ENCODE data around the gene CLEC2L. TPM values are rescaled to one million over a fixed set of nuclear protein-coding genes. Genes with fewer than 3 reads are reported as not detected.

The CLEC2L gene
- total RNA-seq, 3 donors from 2014 or later (not counting 1 experiment from before 2014, with no cell fraction given): 0.71 TPM; not detected in 2

- no peak for DNase-seq
- Mint-ChIP-seq H3K27ac (no peak overlapping the region), H3K4me3 (no peak overlapping the region), H3K27me3 (ENCODE audit: low read depth in 2 of 2) (no peaks in the 10 kb centered on the region), H3K9me3 (no peaks in the 10 kb centered on the region), H3K36me3 (peaks cover 12% of the 10 kb centered on the region), H3K4me1 (peaks cover 18 to 29% of the 10 kb centered on the region in 2 donors)
- peaks cover 21% of the 10 kb centered on the region for H3K4me1 ChIP-seq (ENCODE audit: control insufficient read depth, insufficient read depth, low read length)
- no peaks in the 10 kb centered on the region for H3K9me3 ChIP-seq (ENCODE audit: control insufficient read depth, insufficient read depth, low read length)
- no peak for ATAC-seq
- no peaks in the 10 kb centered on the region for H3K27me3 ChIP-seq (ENCODE audit: control insufficient read depth, insufficient read depth, low read length)
- 100% methylated on average over 2 of the region's 3 CpGs for WGBS (ENCODE audit: insufficient coverage)
- no peak overlapping the region for H3K27ac ChIP-seq (ENCODE audit: low read length)
- intact Hi-C loops (cut with micrococcal nuclease): no loop called here
- peaks cover 50% of the 10 kb centered on the region for H3K36me3 ChIP-seq (ENCODE audit: control insufficient read depth, insufficient read depth, low read length)
- no peak overlapping the region for H3K4me3 ChIP-seq (ENCODE audit: low read length)
- TF ChIP-seq, protein P1, sequence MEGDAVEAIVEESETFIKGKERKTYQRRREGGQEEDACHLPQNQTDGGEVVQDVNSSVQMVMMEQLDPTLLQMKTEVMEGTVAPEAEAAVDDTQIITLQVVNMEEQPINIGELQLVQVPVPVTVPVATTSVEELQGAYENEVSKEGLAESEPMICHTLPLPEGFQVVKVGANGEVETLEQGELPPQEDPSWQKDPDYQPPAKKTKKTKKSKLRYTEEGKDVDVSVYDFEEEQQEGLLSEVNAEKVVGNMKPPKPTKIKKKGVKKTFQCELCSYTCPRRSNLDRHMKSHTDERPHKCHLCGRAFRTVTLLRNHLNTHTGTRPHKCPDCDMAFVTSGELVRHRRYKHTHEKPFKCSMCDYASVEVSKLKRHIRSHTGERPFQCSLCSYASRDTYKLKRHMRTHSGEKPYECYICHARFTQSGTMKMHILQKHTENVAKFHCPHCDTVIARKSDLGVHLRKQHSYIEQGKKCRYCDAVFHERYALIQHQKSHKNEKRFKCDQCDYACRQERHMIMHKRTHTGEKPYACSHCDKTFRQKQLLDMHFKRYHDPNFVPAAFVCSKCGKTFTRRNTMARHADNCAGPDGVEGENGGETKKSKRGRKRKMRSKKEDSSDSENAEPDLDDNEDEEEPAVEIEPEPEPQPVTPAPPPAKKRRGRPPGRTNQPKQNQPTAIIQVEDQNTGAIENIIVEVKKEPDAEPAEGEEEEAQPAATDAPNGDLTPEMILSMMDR (IDR thresholded peaks at IDR 0.05): no peak
These were observed 62.8 kb downstream of the CLEC2L start for GRCh38 chr7:139586286-139586685.

GRCh38 chr7:139587535-139587934 is 64.0 kb downstream of the CLEC2L start:
- no peak for DNase-seq
- Mint-ChIP-seq H3K4me1 (peaks cover 14 to 26% of the 10 kb centered on the region in 2 donors), H3K27me3 (ENCODE audit: low read depth in 2 of 2) (no peaks in the 10 kb centered on the region), H3K9me3 (no peaks in the 10 kb centered on the region), H3K27ac (no peak overlapping the region), H3K36me3 (peaks cover 15% of the 10 kb centered on the region), H3K4me3 (no peak overlapping the region)
- Histone ChIP-seq H3K36me3 (ENCODE audit: control insufficient read depth, insufficient read depth, low read length) (peaks cover 55% of the 10 kb centered on the region), H3K4me1 (ENCODE audit: control insufficient read depth, insufficient read depth, low read length) (peaks cover 20% of the 10 kb centered on the region), H3K9me3 (ENCODE audit: control insufficient read depth, insufficient read depth, low read length) (no peaks in the 10 kb centered on the region), H3K27me3 (ENCODE audit: control insufficient read depth, insufficient read depth, low read length) (no peaks in the 10 kb centered on the region), H3K4me3 (ENCODE audit: low read length) (no peak overlapping the region), H3K27ac (ENCODE audit: low read length) (no peak overlapping the region)
- intact Hi-C loops (cut with micrococcal nuclease): no loop called here
- no peak for ATAC-seq
- WGBS (ENCODE audit: insufficient coverage): 97% methylated on average over 5 of the region's 7 CpGs
- TF ChIP-seq, protein P1 (IDR thresholded peaks at IDR 0.05): no peak

DNA sequence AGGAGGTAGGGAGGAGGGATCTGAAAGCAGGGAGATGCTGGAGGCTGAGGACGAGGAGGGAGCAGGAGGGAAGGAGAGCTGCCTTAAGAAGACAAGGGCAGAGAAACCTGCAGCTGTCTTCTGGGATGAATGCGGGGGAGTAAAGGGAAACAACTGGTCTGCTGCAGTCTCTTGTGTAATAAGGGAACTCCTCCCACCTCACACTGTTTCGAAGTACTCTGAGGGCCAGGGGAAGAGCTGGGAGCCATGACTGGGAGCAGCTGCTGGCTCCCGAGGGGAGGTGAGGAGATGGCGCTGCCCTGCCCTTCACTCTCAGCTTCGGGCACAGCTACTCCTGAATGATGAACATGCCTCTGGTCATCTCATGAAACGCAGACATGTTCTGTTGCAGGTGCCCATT is 65.1 kb downstream of the CLEC2L start:
- no peak for DNase-seq
- Mint-ChIP-seq H3K9me3 (no peaks in the 10 kb centered on the region), H3K36me3 (peaks cover 15% of the 10 kb centered on the region), H3K27ac (peak overlapping the region; percentile 61 to 72), H3K4me3 (no peak overlapping the region), H3K27me3 (ENCODE audit: low read depth in 2 of 2) (no peaks in the 10 kb centered on the region), H3K4me1 (peaks cover 6 to 15% of the 10 kb centered on the region in 2 donors)
- peaks cover 53% of the 10 kb centered on the region for H3K36me3 ChIP-seq (ENCODE audit: control insufficient read depth, insufficient read depth, low read length)
- no peaks in the 10 kb centered on the region for H3K27me3 ChIP-seq (ENCODE audit: control insufficient read depth, insufficient read depth, low read length)
- H3K4me1 ChIP-seq (ENCODE audit: control insufficient read depth, insufficient read depth, low read length): peaks cover 9% of the 10 kb centered on the region
- ATAC-seq: no peak
- TF ChIP-seq, protein P1 (IDR thresholded peaks at IDR 0.05): no peak
- H3K9me3 ChIP-seq (ENCODE audit: control insufficient read depth, insufficient read depth, low read length): no peaks in the 10 kb centered on the region
- H3K4me3 ChIP-seq (ENCODE audit: low read length): no peak overlapping the region
- intact Hi-C loops (cut with micrococcal nuclease): no loop called here
- H3K27ac ChIP-seq (ENCODE audit: low read length): no peak overlapping the region
- WGBS (ENCODE audit: insufficient coverage): 76% methylated on average over 7 of the region's 7 CpGs

DNA sequence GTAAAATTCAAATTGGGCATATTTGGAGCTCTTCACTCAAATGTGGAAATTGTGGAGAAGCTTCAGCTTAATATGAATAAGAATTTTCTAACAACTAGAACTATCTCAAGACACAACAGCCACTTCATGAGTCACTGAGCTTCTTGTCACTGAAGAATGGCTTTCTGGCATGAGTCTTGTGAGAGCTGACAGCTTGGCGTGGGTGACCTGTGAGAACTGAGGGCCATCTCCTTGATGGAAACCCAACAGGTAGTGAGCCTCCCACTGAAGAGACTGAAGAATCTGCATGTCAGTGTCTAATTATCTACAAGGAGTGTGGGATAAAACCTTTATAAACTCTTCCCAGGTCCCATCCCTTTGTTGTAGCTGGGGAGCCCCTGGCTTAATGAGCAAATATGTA is 66.0 kb downstream of the CLEC2L start:
- peaks cover 54% of the 10 kb centered on the region for H3K36me3 ChIP-seq (ENCODE audit: control insufficient read depth, insufficient read depth, low read length)
- WGBS (ENCODE audit: insufficient coverage): 94% methylated on average over 1 of the region's 1 CpG
- no peak overlapping the region for H3K4me3 Mint-ChIP-seq
- H3K4me1 Mint-ChIP-seq: peaks cover 0 to 9% of the 10 kb centered on the region in 2 donors
- DNase-seq (no peak), ATAC-seq (no peak)
- no peaks in the 10 kb centered on the region for H3K9me3 Mint-ChIP-seq
- intact Hi-C loops (cut with micrococcal nuclease): no loop called here
- H3K4me1 ChIP-seq (ENCODE audit: control insufficient read depth, insufficient read depth, low read length): peaks cover 2% of the 10 kb centered on the region
- peak overlapping the region; percentile 54 to 72 for H3K27ac Mint-ChIP-seq
- H3K27me3 Mint-ChIP-seq (ENCODE audit: low read depth in 2 of 2): no peaks in the 10 kb centered on the region
- no peaks in the 10 kb centered on the region for H3K27me3 ChIP-seq (ENCODE audit: control insufficient read depth, insufficient read depth, low read length)
- no peak overlapping the region for H3K27ac ChIP-seq (ENCODE audit: low read length)
- H3K4me3 ChIP-seq (ENCODE audit: low read length): no peak overlapping the region
- H3K9me3 ChIP-seq (ENCODE audit: control insufficient read depth, insufficient read depth, low read length): no peaks in the 10 kb centered on the region
- TF ChIP-seq, protein P1 (IDR thresholded peaks at IDR 0.05): no peak
- peaks cover 23% of the 10 kb centered on the region for H3K36me3 Mint-ChIP-seq

Measured in natural killer cell (primary cell).